Chondrocyte (in vitro differentiated cells): Measurements from ENCODE around the gene TPGS1. TPM values are rescaled to one million over a fixed set of nuclear protein-coding genes. Genes with fewer than 3 reads are reported as not detected.
A peak's percentile ranks its signal among the peaks of the same experiment; 100 is the strongest.

Experiments used
- DNase-seq: peaks from one replicate; pipeline ENCODE4 v3.0.0; 2021; ENCODE audit warnings: mixed read lengths, low spot score
- H3K27ac Mint-ChIP-seq: one replicate; pipeline ENCODE4 v1.8.0; 2021; ENCODE audit warnings: mild to moderate bottlenecking, moderate library complexity, mixed read lengths; ENCODE audit not compliant: unreplicated experiment
- H3K27me3 Mint-ChIP-seq: 2 replicates; pipeline ENCODE4 v1.8.0; 2021; ENCODE audit warnings: low read depth, mixed read lengths
- H3K36me3 Mint-ChIP-seq: 2 replicates; pipeline ENCODE4 v1.8.0; 2021; ENCODE audit warnings: low read depth, mixed read lengths
- H3K4me1 Mint-ChIP-seq: 2 replicates; pipeline ENCODE4 v1.8.0; 2021; ENCODE audit warnings: low read depth, mild to moderate bottlenecking, mixed read lengths
- H3K4me3 Mint-ChIP-seq: one replicate; pipeline ENCODE4 v1.8.0; 2021; ENCODE audit warnings: mild to moderate bottlenecking, moderate library complexity, mixed read lengths; ENCODE audit not compliant: unreplicated experiment
- H3K9me3 Mint-ChIP-seq: 2 replicates; pipeline ENCODE4 v1.8.0; 2021; ENCODE audit warnings: low read depth, mixed read lengths
- CTCF ChIP-seq: fragments of 200-600 bp; sonication (generic); IDR thresholded peaks from 2 replicates; pipeline ENCODE4 v1.5.0; 2021; ENCODE audit warnings: antibody characterized with exemption, mild to moderate bottlenecking, moderate library complexity
- total RNA-seq: library from RNA; stranded (reverse); gene quantifications from 3 replicates; pipeline ENCODE4 v1.2.1, GENCODE V29; 2021

The TPGS1 gene
- total RNA-seq, 1 donor from 2014 or later = 22.6 TPM

- peaks cover 1% of the 10 kb centered on the region for H3K36me3 Mint-ChIP-seq
- peak; percentile 46 for TF ChIP-seq CTCF
- no peaks in the 10 kb centered on the region for H3K27me3 Mint-ChIP-seq
- peak overlapping the region; percentile 65 for H3K27ac Mint-ChIP-seq
- H3K4me3 Mint-ChIP-seq = peak overlapping the region; percentile 70
- H3K9me3 Mint-ChIP-seq = no peaks in the 10 kb centered on the region
- peaks cover 18% of the 10 kb centered on the region for H3K4me1 Mint-ChIP-seq
- DNase-seq = peak; percentile 89
Observed at GRCh38 chr19:531009-531752, 23.9 kb downstream of the TPGS1 start.

DNA sequence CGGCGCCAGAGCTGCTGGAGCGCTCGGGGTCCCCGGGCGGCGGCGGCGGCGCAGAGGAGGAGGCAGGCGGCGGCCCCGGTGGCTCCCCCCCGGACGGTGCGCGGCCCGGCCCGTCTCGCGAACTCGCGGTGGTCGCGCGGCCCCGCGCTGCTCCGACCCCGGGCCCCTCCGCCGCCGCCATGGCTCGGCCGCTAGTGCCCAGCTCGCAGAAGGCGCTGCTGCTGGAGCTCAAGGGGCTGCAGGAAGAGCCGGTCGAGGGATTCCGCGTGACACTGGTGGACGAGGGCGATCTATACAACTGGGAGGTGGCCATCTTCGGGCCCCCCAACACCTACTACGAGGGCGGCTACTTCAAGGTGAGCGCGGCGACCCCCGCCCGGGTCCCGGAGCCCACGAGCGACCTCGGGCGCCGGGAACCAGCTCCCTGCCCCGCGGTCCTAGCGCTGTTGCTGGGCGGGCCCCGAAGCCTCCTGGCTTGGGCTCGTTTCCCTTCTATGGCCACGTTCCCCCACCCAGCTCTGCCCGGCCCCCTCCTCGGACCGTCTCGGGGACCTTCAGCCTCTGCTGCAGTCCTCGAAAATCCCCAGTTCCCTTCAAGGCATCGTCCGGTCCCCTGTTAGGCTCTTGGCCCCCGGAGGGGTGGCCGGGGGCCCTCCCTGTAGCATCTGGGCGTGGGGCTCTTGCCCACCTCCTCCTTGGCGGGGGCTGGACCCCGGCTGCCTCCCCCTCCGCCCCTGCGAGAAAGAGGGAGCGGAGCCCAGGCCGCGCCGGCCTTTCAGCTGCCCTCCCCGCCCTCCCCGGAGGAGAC, 24.7 kb downstream of the TPGS1 start, which contains the start of gene CDC34:
Gene CDC34, plus strand, starts transcription at position 8 of the 808 bp plus-strand sequence. Its CDS starts 172 bp downstream, at position 180.
- TF ChIP-seq CTCF = no peak
- Mint-ChIP-seq H3K4me3 (peak within 1 kb of the TSS; percentile 88), H3K4me1 (peaks cover 18% of the 10 kb centered on the region), H3K9me3 (no peaks in the 10 kb centered on the region), H3K27me3 (no peaks in the 10 kb centered on the region), H3K36me3 (peaks cover 1% of the 10 kb centered on the region), H3K27ac (peak within 1 kb of the TSS; percentile 96)
- peak; percentile 79 for DNase-seq

DNA sequence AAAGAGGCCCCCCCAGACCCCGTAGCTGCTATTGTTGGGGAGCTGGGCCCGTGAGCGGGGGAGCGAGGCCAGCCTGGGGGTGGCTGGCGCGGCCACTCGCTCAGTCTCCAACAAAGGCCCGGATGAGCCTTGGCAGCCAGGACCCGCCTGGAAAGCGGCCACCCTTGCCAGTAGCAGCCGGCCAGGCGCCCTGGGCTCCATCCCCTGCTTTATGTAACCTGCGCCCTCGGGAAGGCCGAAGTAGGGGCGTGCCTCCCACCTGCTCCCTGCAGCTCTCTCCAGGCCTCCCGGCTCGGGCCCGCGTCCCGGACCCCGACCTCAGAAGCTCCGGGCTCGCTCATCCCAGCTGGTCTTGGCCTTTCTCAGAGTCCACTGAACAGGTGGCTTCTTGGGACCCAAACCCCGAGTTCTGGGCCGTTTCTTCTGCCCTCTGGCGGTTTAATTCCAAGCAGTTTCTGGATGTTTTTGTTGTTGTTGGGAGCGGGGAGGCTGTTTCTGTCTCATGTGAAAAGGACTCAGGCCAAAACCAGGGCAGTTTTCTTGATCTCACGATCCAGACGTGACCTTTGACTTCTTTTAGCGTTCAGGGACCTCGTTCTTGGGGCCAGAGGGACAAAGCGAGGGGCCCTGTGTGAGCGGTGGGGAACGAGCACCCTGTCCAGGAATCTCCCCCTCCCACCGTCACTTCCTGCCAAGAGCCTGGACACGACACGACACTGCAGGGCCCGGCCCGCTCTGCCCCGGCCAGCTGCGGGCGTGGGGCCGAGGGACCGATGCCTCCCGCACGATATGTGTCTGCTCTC, 25.5 kb downstream of the TPGS1 start:
- H3K9me3 Mint-ChIP-seq = no peaks in the 10 kb centered on the region
- TF ChIP-seq CTCF = peak; percentile 86
- peaks cover 1% of the 10 kb centered on the region for H3K36me3 Mint-ChIP-seq
- peak overlapping the region; percentile 88 for H3K4me3 Mint-ChIP-seq
- peak; percentile 90 for DNase-seq
- H3K27me3 Mint-ChIP-seq = no peaks in the 10 kb centered on the region
- peak overlapping the region; percentile 96 for H3K27ac Mint-ChIP-seq
- peaks cover 18% of the 10 kb centered on the region for H3K4me1 Mint-ChIP-seq

GRCh38 chr19:533364-534058, 26.2 kb downstream of the TPGS1 start:
- no peak for DNase-seq
- H3K36me3 Mint-ChIP-seq = peaks cover 5% of the 10 kb centered on the region
- peak overlapping the region; percentile 88 for H3K4me3 Mint-ChIP-seq
- peak overlapping the region; percentile 96 for H3K27ac Mint-ChIP-seq
- TF ChIP-seq CTCF = no peak
- peaks cover 18% of the 10 kb centered on the region for H3K4me1 Mint-ChIP-seq
- H3K9me3 Mint-ChIP-seq = no peaks in the 10 kb centered on the region
- H3K27me3 Mint-ChIP-seq = no peaks in the 10 kb centered on the region
